K562 (cell line): Measurements from ENCODE around the gene B9D2. TPM values are rescaled to one million over a fixed set of nuclear protein-coding genes. Genes with fewer than 3 reads are reported as not detected.

Experiments used
- CBX8 ChIP-seq: fragments of 200-600 bp; sonication (generic); IDR thresholded peaks from 2 replicates; pipeline ENCODE4 v1.6.1; 2012; ENCODE audit warnings: borderline replicate concordance, mixed run types, low read depth, mild to moderate bottlenecking, moderate library complexity, mixed read lengths, low read length, control low read depth, inconsistent platforms; ENCODE audit not compliant: poor library complexity, severe bottlenecking; ENCODE audit errors: extremely low read depth
- CEBPG ChIP-seq, 3 experiments: fragments of 200-800 bp in 1 of 3; sonication (Bioruptor generic) in 1 of 3; sonication (generic) in 1 of 3; formaldehyde crosslinking in 1 of 3; IDR thresholded peaks in 2 of 3; conservative IDR thresholded peaks in 1 of 3; 2 replicates each; pipeline versions ENCODE4 v1.6.1 to v1.8.0; 2016 to 2022; ENCODE audit warnings: missing compliant biosample characterization in 2 of 3, missing genetic modification characterization in 2 of 3, mild to moderate bottlenecking in 1 of 3, missing genetic modification reagents in 1 of 3
- E2F1 ChIP-seq: sonication (generic); formaldehyde crosslinking; IDR thresholded peaks from 2 replicates; pipeline ENCODE4 v1.8.1; 2023; ENCODE audit warnings: mild to moderate bottlenecking, missing genetic modification reagents, moderate library complexity
- MEF2A ChIP-seq: IDR thresholded peaks from 2 replicates; pipeline ENCODE4 v1.6.1; 2011; ENCODE audit warnings: low read depth, mild to moderate bottlenecking, low read length, moderate library complexity; ENCODE audit not compliant: control insufficient read depth
- MIER1 ChIP-seq: fragments of 450-650 bp; IDR thresholded peaks from 2 replicates; pipeline ENCODE4 v1.6.1; 2016; ENCODE audit warnings: antibody characterized with exemption, mild to moderate bottlenecking, low read depth
- NEUROD1 ChIP-seq: fragments of 150-350 bp; IDR thresholded peaks from 2 replicates; pipeline ENCODE4 v1.6.1; 2014; ENCODE audit warnings: borderline replicate concordance, low read length, low read depth; ENCODE audit not compliant: partially characterized antibody
- NR2F6 ChIP-seq: fragments of 450-650 bp; formaldehyde crosslinking; IDR thresholded peaks from 2 replicates; pipeline ENCODE4 v1.4.0; 2020; ENCODE audit warnings: mild to moderate bottlenecking
- THRAP3 ChIP-seq: fragments of 450-650 bp; IDR thresholded peaks from 2 replicates; pipeline ENCODE4 v1.6.1; 2016; ENCODE audit warnings: mild to moderate bottlenecking, inconsistent platforms, borderline replicate concordance
- ZNF449 ChIP-seq: fragments of 250-450 bp; sonication (Bioruptor Pico); IDR thresholded peaks from 2 replicates; pipeline ENCODE4 v1.8.0; 2022; ENCODE audit warnings: moderate library complexity, mild to moderate bottlenecking, inconsistent platforms
- ZNF57 ChIP-seq: fragments of 450-650 bp; formaldehyde crosslinking; IDR thresholded peaks from 2 replicates; pipeline ENCODE4 v1.4.0; 2020; ENCODE audit warnings: mild to moderate bottlenecking, moderate library complexity
- ZNF830 ChIP-seq: fragments of 250-450 bp; sonication (Bioruptor Pico); IDR thresholded peaks from 2 replicates; pipeline ENCODE4 v1.5.0; 2021; ENCODE audit warnings: mild to moderate bottlenecking
- polyA plus RNA-seq, 8 experiments: library from polyadenylated mRNA; depleted of rRNA in 4 of 8; stranded (reverse) in 5 of 8; unstranded in 3 of 8; fragments of >200 nt; fragmentation: Nextera tagmentation in 2 of 8; fragmentation: Illumina TruSeq in 1 of 8; extraction: Ambion mirVana in 2 of 8; extraction: Trizol in 1 of 8; gene quantifications; 2 replicates each; pipeline versions ENCODE4 v1.2.1 to v1.2.3, GENCODE V29; 2011 to 2014; ENCODE audit warnings: inconsistent platforms in 1 of 8, missing spikeins in 1 of 8
- total RNA-seq, 7 experiments: library from RNA; depleted of rRNA in 6 of 7; stranded (reverse); fragments of >200 nt in 6 of 7; fragmentation: Illumina TruSeq in 2 of 7; extraction: Trizol in 2 of 7; gene quantifications; 2 replicates each; pipeline versions ENCODE4 v1.2.1 to v1.2.3, GENCODE V29; 2011 to 2021; ENCODE audit warnings: low replicate concordance in 1 of 7
- TF ChIP-seq, protein P1 (sequence below): fragments of 450-650 bp; IDR thresholded peaks from 2 replicates; pipeline ENCODE4 v1.6.1; 2016; ENCODE audit warnings: mild to moderate bottlenecking, moderate library complexity

Gene B9D2
- total and polyA plus RNA-seq, 9 of the 15 experiments (the other 6 are each of a cell fraction or from before 2014, with no cell fraction given): 0.83 to 6.9 (median 2.8) TPM

DNA sequence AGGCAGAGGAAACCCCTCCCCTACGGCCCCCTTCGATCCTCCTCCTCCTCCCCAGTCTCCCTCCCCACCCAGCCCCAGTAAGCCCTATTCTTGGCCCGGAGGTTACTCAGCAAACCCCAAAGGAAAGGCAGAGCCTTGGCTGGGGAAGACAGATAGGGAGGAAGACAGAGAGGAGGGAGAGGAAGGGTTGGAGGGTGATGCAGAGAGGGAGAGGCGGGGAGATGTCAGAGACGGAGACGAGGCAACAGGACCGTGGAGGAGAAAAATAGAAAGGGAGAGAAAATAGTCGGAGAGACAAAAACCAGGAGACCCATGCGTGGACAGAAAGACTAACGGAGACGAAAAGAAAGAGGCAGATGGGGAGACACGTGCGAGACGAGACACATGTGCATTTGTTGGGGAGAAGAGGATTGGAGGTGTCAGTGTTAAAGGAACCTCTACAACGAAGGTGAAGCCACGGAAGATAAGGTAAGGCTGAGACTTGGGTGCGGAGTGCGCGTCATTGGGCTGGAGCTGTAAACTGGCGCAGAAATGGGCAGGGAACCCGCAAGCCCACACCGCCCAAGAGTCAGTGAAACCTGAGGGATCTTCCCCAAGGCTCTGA is 13.1 kb downstream of the B9D2 start (continued):
- no peak for TF ChIP-seq ZNF449 (CRISPR knock-in tag)
- no peak for TF ChIP-seq NR2F6
- TF ChIP-seq NEUROD1: peak; percentile 2
- no peak for TF ChIP-seq ZNF830 (CRISPR knock-in tag)
- TF ChIP-seq MEF2A: peak; percentile 70; the same call in 1 of the 2 replicates
- TF ChIP-seq, protein P1, sequence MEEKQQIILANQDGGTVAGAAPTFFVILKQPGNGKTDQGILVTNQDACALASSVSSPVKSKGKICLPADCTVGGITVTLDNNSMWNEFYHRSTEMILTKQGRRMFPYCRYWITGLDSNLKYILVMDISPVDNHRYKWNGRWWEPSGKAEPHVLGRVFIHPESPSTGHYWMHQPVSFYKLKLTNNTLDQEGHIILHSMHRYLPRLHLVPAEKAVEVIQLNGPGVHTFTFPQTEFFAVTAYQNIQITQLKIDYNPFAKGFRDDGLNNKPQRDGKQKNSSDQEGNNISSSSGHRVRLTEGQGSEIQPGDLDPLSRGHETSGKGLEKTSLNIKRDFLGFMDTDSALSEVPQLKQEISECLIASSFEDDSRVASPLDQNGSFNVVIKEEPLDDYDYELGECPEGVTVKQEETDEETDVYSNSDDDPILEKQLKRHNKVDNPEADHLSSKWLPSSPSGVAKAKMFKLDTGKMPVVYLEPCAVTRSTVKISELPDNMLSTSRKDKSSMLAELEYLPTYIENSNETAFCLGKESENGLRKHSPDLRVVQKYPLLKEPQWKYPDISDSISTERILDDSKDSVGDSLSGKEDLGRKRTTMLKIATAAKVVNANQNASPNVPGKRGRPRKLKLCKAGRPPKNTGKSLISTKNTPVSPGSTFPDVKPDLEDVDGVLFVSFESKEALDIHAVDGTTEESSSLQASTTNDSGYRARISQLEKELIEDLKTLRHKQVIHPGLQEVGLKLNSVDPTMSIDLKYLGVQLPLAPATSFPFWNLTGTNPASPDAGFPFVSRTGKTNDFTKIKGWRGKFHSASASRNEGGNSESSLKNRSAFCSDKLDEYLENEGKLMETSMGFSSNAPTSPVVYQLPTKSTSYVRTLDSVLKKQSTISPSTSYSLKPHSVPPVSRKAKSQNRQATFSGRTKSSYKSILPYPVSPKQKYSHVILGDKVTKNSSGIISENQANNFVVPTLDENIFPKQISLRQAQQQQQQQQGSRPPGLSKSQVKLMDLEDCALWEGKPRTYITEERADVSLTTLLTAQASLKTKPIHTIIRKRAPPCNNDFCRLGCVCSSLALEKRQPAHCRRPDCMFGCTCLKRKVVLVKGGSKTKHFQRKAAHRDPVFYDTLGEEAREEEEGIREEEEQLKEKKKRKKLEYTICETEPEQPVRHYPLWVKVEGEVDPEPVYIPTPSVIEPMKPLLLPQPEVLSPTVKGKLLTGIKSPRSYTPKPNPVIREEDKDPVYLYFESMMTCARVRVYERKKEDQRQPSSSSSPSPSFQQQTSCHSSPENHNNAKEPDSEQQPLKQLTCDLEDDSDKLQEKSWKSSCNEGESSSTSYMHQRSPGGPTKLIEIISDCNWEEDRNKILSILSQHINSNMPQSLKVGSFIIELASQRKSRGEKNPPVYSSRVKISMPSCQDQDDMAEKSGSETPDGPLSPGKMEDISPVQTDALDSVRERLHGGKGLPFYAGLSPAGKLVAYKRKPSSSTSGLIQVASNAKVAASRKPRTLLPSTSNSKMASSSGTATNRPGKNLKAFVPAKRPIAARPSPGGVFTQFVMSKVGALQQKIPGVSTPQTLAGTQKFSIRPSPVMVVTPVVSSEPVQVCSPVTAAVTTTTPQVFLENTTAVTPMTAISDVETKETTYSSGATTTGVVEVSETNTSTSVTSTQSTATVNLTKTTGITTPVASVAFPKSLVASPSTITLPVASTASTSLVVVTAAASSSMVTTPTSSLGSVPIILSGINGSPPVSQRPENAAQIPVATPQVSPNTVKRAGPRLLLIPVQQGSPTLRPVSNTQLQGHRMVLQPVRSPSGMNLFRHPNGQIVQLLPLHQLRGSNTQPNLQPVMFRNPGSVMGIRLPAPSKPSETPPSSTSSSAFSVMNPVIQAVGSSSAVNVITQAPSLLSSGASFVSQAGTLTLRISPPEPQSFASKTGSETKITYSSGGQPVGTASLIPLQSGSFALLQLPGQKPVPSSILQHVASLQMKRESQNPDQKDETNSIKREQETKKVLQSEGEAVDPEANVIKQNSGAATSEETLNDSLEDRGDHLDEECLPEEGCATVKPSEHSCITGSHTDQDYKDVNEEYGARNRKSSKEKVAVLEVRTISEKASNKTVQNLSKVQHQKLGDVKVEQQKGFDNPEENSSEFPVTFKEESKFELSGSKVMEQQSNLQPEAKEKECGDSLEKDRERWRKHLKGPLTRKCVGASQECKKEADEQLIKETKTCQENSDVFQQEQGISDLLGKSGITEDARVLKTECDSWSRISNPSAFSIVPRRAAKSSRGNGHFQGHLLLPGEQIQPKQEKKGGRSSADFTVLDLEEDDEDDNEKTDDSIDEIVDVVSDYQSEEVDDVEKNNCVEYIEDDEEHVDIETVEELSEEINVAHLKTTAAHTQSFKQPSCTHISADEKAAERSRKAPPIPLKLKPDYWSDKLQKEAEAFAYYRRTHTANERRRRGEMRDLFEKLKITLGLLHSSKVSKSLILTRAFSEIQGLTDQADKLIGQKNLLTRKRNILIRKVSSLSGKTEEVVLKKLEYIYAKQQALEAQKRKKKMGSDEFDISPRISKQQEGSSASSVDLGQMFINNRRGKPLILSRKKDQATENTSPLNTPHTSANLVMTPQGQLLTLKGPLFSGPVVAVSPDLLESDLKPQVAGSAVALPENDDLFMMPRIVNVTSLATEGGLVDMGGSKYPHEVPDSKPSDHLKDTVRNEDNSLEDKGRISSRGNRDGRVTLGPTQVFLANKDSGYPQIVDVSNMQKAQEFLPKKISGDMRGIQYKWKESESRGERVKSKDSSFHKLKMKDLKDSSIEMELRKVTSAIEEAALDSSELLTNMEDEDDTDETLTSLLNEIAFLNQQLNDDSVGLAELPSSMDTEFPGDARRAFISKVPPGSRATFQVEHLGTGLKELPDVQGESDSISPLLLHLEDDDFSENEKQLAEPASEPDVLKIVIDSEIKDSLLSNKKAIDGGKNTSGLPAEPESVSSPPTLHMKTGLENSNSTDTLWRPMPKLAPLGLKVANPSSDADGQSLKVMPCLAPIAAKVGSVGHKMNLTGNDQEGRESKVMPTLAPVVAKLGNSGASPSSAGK: no peak; the same call in 1 of the 2 replicates
- 0 out of 2 replicates have a peak, but pooled peaks have one; percentile 72 for TF ChIP-seq E2F1 (CRISPR knock-in tag)
- 0 out of 2 replicates have a peak, but pooled peaks have one; percentile 21 for TF ChIP-seq MIER1
- TF ChIP-seq ZNF57 (CRISPR knock-in tag): no peak
- 0 out of 2 replicates have a peak, but pooled peaks have one; percentile 52 for TF ChIP-seq THRAP3
- TF ChIP-seq CBX8: no peak
- no peak for TF ChIP-seq CEBPG (CRISPR knock-in tag; IDR thresholded peaks at IDR 0.05)
- no peak for TF ChIP-seq CEBPG (tag; conservative IDR thresholded peaks at IDR 0.05 in 1 of 2, IDR thresholded peaks at IDR 0.05 in 1 of 2)
